NCI-H345 (cell line): ENCODE data around the gene CDH16.

Experiments
- DNase-seq: peaks from one replicate; lab custom pipeline; 2025; lab: John Stamatoyannopoulos, UW

Gene CDH16

GRCh38 chr16:66927918-66928649, 9.4 kb upstream of the CDH16 start:
- no peak for DNase-seq

GRCh38 chr16:66926961-66927436, 8.3 kb upstream of the CDH16 start:
- DNase-seq: no peak

GRCh38 chr16:66926171-66926947, 7.7 kb upstream of the CDH16 start:
- no peak for DNase-seq

- no peak for DNase-seq
These were observed 6.7 kb upstream of the CDH16 start, which contains the start of gene RRAD for GRCh38 chr16:66925322-66925840. Gene RRAD, minus strand, starts transcription at chr16:66925535. Its CDS starts 356 bp downstream, at chr16:66925179.

- DNase-seq: no peak
These were observed 6.0 kb upstream of the CDH16 start for GRCh38 chr16:66924527-66925321.

GRCh38 chr16:66923866-66924265, 5.2 kb upstream of the CDH16 start:
- DNase-seq: no peak

GRCh38 chr16:66923247-66923731, 4.6 kb upstream of the CDH16 start:
- DNase-seq: peak; percentile 58

- DNase-seq: no peak
These were observed 3.2 kb upstream of the CDH16 start for GRCh38 chr16:66921729-66922450.

- no peak for DNase-seq
These were observed 2.4 kb upstream of the CDH16 start for GRCh38 chr16:66920924-66921680.

- no peak for DNase-seq
These were observed 1.6 kb upstream of the CDH16 start for GRCh38 chr16:66920299-66920590.

- DNase-seq: no peak
These were observed 1.0 kb upstream of the CDH16 start for GRCh38 chr16:66919569-66920298.

GRCh38 chr16:66918355-66918754, 330 bp downstream of the CDH16 start:
- no peak for DNase-seq

GRCh38 chr16:66917741-66918140, 944 bp downstream of the CDH16 start:
- no peak for DNase-seq

- DNase-seq: no peak
These were observed 2.2 kb downstream of the CDH16 start for GRCh38 chr16:66916518-66916917.

GRCh38 chr16:66915041-66915440, 3.6 kb downstream of the CDH16 start:
- no peak for DNase-seq

- DNase-seq: no peak
These were observed 4.1 kb downstream of the CDH16 start for GRCh38 chr16:66914541-66914940.

- DNase-seq: no peak
These were observed 5.0 kb downstream of the CDH16 start for GRCh38 chr16:66913711-66914110.

- no peak for DNase-seq
These were observed 5.6 kb downstream of the CDH16 start for GRCh38 chr16:66913081-66913480.

- no peak for DNase-seq
These were observed 6.9 kb downstream of the CDH16 start for GRCh38 chr16:66911801-66912200.

GRCh38 chr16:66911112-66911511, 7.6 kb downstream of the CDH16 start:
- no peak for DNase-seq
